Measurements from ENCODE around the gene RCE1. TPM values are rescaled to one million over a fixed set of nuclear protein-coding genes. Genes with fewer than 3 reads are reported as not detected.

Gene RCE1
- total and polyA plus RNA-seq, 8 donors: 16.4 to 22.7 (median 20.3) TPM

GRCh38 chr11:66868082-66868725 is 25.0 kb downstream of the RCE1 start:
- DNase-seq (no peak), ATAC-seq (no peak)
- Histone ChIP-seq H3K4me1 (peaks cover 0 to 7% of the 10 kb centered on the region in 2 donors), H3K36me3 (peaks cover 0 to 8% of the 10 kb centered on the region in 2 donors), H3K4me3 (no peak overlapping the region), H3K27me3 (no peaks in the 10 kb centered on the region), H3K9me3 (no peaks in the 10 kb centered on the region), H3K27ac (no peak overlapping the region)
- intact Hi-C loops (cut with DNase I): no loop called here
- TF ChIP-seq CTCF (IDR thresholded peaks at IDR 0.05): no peak

- peaks cover 0 to 8% of the 10 kb centered on the region in 2 donors for H3K36me3 ChIP-seq
- intact Hi-C loops (cut with DNase I): no loop called here
- no peak overlapping the region for H3K4me3 ChIP-seq
- H3K9me3 ChIP-seq: no peaks in the 10 kb centered on the region
- peaks cover 0 to 7% of the 10 kb centered on the region in 2 donors for H3K4me1 ChIP-seq
- DNase-seq (peak in 1 of 4 donors; percentile 89), ATAC-seq (peak; percentile 87)
- no peaks in the 10 kb centered on the region for H3K27me3 ChIP-seq
- peak in 1 of 2 donors; percentile 30 for TF ChIP-seq CTCF (IDR thresholded peaks at IDR 0.05)
- H3K27ac ChIP-seq: no peak overlapping the region
Measured at GRCh38 chr11:66868726-66869566, 25.7 kb downstream of the RCE1 start.

GRCh38 chr11:66869567-66869870 is 26.3 kb downstream of the RCE1 start:
- TF ChIP-seq CTCF (IDR thresholded peaks at IDR 0.05): no peak
- DNase-seq: peak in 1 of 4 donors; percentile 61
- Histone ChIP-seq H3K27me3 (no peaks in the 10 kb centered on the region), H3K36me3 (peaks cover 0 to 8% of the 10 kb centered on the region in 2 donors), H3K4me1 (peaks cover 0 to 7% of the 10 kb centered on the region in 2 donors), H3K9me3 (no peaks in the 10 kb centered on the region), H3K4me3 (no peak overlapping the region), H3K27ac (no peak overlapping the region)
- ATAC-seq: no peak
- intact Hi-C loops (cut with DNase I): no loop called here

GRCh38 chr11:66870131-66870530 is 26.9 kb downstream of the RCE1 start:
- Histone ChIP-seq H3K27ac (no peak overlapping the region), H3K9me3 (no peaks in the 10 kb centered on the region), H3K4me3 (no peak overlapping the region), H3K36me3 (peaks cover 0 to 8% of the 10 kb centered on the region in 2 donors), H3K4me1 (peaks cover 0 to 7% of the 10 kb centered on the region in 2 donors), H3K27me3 (no peaks in the 10 kb centered on the region)
- intact Hi-C loops (cut with DNase I): no loop called here
- no peak for TF ChIP-seq CTCF (IDR thresholded peaks at IDR 0.05)
- DNase-seq (peak in 1 of 4 donors; percentile 78), ATAC-seq (no peak)

All from left lung (tissue), 10 donors.